ENCODE measurements around the gene PTPN11.
"Not testable (repeated sequence)": the region's sequence is repeated elsewhere in the genome, so short reads cannot be mapped to it uniquely, and the experiment has no call there.

The PTPN11 gene

DNA sequence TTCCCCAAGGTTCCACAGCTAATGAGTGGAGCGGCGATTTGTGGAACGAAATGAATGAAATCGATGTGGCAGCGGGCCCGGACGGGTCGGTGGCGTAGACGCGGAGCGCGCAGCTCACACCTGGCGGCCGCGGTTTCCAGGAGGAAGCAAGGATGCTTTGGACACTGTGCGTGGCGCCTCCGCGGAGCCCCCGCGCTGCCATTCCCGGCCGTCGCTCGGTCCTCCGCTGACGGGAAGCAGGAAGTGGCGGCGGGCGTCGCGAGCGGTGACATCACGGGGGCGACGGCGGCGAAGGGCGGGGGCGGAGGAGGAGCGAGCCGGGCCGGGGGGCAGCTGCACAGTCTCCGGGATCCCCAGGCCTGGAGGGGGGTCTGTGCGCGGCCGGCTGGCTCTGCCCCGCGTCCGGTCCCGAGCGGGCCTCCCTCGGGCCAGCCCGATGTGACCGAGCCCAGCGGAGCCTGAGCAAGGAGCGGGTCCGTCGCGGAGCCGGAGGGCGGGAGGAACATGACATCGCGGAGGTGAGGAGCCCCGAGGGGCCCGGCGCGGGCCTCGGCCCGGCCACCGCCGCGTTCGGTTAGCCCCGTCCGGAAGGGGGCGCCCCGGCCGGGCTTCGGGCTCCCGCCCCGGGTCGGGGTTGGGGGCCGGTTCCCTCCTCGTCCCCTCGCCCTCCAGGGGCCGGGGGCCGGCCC, at the start of gene PTPN11:
Gene PTPN11, plus strand, starts transcription at position 340 of the 689 bp plus-strand sequence. Its CDS starts 165 bp downstream, at position 505.
- DNase-seq, result peak; percentile 26 to 65

DNA sequence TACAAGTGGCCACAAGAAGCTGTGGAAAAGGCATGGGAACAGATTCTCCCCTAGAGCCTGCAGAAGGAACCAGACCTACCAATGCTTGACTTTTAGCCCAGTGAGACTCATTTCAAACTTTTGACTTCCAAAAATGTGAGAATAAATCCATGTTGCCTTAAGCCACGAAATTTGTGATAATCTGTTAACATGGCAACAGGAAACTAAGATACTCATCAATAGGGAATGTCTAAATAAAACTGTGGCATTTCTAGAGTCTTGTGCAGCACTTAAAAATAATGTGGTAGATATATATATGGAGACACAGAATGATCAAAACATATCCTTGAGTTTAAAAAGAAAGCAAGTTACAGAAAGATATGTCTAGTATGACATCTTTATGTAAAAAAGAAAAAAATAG, 48.5 kb upstream of the PTPN11 start:
- DNase-seq, result no peak

DNA sequence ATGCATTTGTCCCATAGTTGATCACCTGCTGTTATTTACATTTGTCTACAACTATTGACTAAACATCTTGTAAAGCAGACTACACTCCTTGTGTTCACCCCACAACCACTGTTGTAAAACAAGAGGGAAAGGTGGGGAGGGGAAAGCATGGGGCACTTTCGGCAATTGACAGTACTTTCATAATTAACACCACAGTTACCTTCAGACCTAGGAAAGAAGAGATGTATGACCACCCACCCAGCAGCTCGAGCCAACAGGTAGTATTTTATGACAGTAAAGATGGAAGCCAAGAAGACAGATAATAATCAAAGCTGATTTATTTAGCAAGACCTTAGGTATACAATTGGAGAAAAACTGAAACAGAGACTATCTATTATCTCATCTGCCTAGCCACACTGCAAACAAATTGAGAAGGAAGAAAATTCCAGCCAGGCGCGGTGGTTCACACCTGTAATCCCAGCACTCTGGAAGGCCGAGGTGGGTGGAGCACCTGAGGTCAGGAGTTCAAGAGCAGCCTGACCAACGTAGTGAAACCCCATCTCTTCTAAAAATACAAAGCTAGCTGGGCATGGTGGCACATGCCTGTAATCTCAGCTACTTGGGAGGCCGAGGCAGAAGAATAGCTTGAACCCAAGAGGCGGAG, 47.8 kb upstream of the PTPN11 start:
- DNase-seq, result no peak

DNA sequence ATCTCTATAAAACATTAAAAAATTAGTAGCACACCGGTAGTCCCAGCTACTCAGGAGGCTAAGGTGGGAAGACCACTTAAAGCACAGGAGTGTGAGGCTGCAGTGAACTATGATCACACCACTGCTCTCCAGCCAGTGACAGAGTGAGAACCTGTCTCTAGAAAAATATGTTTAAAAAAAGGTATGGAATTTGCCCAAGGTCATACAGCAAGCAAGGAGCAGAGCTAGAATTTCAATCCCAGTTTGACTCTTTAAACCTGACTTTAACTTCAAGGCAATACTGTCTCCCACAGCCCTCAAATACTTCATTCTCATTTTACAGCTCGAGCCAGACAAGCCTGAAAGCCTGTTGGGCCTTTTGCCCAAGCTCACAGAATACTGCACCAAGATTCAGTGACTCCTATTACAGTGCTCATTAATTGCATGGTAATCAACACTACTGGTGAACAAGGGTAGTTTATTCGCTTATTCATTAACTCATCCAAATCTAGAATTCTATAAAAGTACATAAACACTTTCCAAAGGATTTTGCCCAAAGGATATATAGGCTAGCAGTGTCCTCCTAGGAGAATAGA, 44.5 kb upstream of the PTPN11 start:
- DNase-seq, result no peak

DNA sequence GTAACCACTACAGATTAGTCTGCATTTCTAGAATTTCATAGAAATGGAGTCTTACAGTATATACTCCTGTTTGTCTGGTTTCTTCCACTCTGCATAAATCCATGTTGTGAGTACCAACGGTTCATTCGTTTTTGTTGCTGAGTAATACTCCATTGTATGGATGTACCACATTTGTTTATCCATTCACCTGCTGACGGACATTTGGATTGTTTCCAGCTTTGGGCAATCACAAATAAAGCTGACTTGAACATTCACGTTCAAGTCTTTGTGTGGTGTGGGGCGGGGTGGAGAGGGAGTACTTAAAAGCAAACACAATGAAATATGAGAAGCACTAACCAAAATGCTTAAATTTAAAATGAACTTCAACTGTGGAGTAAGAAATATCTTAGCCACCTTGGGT, 43.6 kb upstream of the PTPN11 start:
- no peak for DNase-seq

DNA sequence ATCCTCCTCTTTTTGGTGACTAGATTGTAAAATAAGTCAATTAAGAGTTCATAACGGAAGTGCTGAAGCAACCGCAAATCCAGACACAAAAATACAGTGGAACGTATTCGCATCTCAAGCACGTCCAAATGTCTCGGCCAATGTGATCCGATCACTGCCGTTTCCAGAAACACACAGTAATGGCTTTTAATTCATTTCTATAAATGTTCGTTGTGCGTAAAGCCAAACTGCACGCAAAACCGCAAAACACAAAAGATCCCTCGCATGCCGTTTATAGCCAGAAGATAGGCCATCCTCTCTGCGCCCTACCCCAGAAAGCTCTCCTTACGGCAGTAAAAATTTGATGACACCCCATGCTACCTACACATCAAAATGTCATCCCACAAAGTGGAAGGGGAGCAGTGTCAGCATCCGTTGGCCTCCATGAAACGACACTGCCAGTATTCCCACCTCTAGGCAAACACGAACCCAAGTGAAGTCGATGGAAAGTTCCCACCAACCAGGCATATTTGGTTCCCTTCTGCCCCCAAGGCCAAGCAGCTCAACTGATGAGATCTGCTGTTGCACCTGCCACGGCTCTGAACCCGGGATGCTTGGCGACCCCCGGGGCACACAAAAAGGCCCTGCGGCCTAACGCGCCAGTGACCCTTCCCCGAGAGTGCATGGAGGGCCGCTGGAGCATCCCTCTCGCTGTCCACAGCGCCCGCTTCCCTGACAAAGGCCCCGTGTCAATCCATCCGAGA, 37.9 kb upstream of the PTPN11 start:
- no peak for DNase-seq

DNA sequence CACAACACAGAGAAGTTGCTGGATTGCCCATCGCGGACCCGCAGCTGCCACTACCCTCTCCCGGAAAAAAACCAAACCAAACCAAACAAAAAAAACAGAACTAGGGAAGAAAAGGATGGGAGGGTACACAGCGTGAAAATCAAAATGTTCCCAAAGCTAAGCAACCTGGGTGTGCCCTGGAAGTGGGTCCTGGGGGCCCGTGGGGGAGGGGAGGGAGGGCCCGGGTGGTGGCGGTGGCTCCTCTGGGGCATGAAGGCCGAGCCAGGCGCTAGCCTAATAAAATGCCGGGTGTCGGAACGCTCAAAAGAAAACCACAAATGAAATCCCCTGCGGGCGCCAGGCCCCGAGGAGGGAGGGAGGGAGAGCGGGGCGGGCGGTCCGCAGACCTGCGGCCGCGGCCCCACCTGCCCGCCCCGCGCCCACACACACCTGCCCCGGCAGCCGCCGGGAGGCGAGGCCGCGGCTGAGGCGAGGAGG, 37.3 kb upstream of the PTPN11 start:
- DNase-seq, result peak in 1 of 2 experiments; percentile 5

DNA sequence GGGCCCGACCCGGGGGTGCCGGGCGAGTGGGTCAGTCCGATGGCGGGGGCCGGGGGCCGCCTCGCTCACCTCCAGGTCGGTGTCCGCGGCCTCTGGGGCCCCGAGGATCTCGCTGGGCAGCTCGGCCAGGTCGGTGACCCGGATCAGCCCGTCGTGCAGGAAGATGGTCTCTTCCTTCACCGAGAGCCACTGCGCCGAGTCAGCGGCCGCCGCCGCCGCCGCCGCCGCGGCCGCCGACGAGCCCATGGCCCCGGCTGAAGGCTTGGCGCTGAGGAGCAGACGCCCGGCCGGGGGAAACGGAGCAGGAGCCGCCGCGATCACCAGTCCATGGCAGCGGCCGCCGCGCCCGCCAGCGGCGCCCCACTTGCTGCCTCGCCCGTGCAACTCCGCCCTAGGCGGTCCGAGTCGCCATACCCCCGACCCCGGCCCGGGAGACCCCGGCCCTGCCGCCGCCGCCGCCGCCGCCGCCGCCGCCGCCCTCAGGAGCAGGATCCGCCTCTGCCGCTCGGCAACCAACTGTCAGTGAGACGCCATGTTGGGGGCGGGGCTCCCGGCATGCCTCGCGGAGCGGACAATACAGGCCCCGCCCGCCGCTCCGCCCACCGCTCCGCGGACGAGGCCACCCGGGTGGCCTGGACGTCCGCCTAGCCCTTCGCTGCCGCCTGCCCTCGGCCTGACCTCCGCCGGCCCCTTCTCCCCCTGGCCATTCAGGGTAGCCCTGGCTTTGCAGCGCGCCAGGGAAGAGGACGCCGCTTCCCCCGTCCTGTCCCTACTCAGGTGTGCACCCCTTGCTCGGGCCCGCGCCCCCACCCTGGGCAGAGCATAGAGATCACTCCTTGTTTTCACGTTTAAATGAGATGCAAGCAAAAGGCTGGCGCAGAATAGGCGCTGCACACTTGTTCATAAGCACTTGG, 36.6 kb upstream of the PTPN11 start, which contains the start of gene HECTD4:
Gene HECTD4, minus strand, starts transcription at position 549 of the 914 bp plus-strand sequence. Its CDS starts 303 bp downstream, at position 246.
- DNase-seq, result peak; percentile 73 to 86

DNA sequence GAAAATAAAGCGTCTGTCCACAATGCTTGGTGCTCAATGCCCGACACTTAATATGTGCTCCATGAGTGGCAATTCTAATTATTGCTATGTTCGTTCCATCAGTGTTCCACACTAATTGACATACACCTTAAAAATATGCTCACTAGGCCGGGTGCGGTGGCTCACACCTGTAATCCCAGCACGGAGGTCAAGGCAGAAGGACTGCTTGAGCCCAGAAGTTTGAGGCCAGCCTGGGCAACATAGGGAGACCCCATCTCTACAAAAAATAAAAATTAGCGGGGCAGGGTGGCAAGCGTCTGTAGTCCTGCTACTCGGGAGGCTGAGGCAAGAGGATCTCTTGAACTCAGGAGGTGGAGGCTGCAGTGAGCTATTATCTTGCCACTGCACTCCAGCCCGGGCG, 35.9 kb upstream of the PTPN11 start:
- DNase-seq, result no peak

DNA sequence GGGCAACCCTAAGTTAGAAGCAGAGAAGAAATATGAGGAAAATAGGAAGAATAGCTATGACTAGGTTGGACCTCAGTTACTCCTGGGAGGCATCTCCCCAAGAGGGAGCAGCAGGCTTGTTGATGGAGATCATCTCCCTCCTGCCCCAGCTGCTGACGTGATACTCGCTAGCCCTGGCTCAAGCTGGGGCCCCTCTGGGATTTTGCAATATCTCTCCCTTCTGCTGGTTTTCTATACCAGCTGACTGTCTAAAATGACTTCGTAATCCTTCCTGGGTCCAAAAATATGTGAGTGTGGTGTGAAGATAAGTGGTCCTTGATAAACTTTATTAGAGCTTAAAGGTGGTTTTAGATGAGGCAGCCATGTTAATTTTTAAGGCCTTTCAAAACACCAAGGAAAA, 32.0 kb upstream of the PTPN11 start:
- peak; percentile 57 to 81 for DNase-seq

DNA sequence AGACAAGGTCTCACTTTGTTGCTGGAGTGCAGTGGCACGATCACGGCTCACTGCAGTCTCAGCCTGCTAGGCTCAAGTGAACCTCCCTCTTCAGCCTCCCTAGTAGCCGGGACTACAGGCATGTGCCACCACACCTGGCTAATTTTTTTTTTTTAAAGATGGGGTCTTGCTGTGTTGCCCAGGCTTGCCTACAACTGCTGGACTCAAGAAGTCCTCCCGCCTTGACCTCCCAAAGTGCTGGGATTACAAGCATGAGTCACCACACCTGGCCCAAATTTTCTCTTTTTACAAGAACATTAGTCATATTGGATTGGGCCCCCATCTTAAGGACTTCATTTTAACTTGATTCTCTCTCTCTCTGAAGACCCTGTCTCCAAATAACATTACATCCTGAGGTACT, 29.5 kb upstream of the PTPN11 start:
- DNase-seq, result no peak

DNA sequence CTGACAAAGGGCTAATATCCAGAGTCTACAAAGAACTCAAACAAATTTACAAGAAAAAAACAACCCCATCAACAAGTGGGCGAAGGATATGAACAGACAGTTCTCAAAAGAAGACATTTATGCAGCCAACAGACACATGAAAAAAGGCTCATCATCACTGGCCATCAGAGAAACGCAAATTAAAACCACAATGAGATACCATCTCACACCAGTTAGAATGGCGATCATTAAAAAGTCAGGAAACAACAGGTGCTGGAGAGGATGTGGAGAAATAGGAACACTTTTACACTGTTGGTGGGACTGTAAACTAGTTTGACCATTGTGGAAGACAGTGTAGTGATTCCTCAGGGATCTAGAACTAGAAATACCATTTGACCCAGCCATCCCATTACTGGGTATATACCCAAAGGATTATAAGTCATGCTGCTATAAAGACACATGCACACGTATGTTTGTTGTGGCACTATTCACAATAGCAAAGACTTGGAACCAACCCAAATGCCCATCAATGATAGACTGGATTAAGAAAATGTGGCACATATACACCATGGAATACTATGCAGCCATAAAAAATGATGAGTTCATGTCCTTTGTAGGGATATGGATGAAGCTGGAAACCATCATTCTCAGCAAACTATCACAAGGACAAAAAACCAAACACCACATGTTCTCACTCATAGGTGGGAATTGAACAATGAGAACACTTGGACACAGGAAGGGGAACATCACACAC, 28.7 kb upstream of the PTPN11 start:
- not testable (repeated sequence) for DNase-seq

DNA sequence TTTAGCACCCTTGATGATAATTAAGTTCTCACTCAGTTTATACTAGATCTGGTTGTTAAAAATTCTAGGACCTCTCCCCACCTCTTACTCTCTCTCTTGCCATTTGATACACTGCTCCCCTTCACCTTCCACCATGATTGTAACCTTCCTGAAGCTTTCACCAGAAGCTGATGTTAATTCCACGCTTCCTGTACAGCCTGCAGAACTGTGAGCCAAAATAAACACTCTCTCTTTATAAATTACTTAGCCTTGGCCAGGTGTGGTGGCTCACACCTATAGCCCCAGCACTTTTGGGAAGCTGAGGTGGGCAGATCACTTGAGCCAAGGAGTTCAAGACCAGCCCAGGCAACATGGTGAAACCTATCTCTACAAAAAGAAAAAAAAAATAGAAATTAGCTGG, 25.4 kb upstream of the PTPN11 start:
- no peak for DNase-seq

DNA sequence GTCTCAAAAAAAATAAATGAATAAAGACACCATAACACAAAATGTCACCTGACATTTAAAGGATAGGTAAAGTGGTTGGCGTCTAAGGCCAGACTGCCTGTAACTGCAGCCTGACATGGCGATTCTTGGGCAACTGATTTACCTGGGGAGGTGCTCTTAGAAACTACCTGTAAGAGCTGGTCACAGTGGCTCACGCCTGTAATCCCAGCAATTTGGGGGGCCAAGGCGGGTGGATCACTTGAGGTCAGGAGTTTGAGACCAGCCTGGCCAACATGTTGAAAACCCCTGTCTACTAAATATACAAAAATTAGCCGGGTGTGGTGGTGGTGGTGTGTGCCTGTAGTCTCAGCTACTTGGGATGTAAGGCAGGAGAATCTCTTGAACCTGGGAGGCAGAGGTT, 17.7 kb upstream of the PTPN11 start:
- no peak for DNase-seq

DNA sequence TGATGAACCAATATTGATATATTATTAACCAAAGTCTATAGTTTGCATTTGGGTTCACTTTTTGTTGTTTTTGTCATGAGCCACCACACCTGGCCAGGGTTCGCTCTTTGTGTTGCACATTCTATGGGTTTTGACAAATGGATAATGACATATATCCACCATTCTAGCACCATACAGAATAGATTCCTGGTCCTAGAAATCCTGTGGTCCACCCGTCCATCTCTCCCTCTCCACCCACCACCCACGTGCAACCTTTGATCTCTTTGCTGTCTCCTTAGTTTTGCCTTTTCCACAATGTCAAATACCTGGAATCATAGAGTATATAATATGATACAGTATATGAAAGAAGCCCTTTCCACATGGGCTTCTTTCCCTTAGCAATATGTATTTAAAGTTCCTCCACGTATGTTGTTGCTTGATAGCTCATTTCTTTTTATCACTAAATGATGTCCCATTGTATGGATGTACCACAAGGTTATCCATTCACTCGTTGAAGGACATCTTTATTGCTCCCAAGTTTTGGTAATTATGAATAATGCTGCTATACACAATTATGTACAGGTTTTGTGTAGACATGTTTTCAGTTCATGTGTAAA, 16.7 kb upstream of the PTPN11 start:
- DNase-seq, result no peak

DNA sequence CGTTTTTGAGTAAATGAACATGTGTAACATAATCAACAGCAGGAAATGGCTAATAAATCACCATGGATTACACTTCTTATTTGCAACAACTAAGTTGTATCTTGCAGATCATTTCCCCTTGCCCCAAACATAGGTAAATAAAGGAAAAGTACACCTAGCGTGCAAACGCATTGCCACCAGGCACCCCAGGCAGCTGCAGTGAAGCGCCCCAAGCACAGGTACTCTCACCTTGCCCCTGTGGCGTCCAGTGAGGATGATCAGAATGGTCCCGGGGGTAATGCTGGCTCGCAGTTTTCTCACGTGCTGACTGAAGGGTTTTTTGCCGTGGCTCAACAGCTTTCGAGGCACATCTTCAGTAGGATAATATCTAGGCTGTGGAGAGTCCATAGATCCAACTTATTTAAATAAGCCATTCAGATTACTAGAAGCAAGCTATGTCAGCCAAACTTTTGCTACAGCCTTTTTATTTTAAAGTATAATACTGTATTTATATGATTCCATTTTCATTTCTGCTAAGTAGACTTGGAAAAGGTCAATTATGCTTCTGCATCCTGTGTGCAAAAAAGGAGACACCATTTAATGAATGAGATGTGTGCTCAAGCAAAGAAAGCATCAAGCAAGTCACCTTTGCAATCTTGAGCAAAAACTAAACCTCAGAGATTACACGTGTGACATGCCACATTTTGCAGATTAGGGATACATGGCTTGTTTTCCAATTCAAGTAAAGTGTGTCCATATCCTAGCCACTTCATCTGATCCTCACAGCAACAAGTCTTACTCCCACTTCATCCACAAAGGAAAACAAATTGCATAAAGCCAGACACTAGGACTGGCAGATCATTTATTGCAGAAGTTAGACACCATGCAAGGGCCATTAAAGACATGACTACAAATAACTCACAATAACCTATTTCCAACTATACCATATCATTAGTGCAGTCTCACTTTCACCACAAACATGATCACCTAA, 11.9 kb upstream of the PTPN11 start:
- DNase-seq, result no peak

DNA sequence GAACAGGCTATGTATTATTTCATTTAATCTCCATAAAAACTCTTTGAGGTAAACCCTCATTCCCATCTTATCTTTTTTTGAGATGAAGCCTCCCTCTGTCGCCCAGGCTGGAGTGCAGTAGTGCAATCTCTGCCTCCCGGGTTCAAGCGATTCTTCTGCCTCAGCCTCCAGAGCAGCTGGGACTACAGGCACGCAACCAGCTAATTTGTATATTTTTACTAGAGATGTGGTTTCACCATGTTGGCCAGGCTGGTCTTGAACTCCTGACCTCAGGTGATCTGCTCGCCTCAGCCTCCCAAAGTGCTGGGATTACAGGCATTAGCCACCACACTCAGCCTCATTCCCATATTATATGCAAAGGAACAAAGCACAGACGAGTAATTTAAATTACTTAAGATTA, 11.1 kb upstream of the PTPN11 start:
- not testable (repeated sequence) for DNase-seq

DNA sequence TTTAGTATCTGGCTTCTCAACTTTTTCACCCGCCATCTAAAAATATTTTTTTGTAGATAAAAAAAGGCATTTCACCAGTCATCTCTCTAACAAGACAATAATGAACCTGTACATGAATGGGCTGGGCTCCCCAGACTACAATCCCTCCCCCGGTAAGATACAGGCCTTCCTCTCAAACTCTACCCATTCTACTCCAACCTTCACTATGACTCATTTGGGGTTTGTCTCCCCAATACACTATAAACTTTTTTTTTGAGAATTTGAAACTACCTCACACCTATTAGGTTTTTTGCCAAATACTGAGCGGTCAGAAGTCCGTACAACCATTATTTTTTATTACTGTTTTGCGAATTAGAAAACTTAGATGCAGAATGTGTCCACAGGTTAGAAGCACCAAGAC, 10.1 kb upstream of the PTPN11 start:
- no peak for DNase-seq

DNA sequence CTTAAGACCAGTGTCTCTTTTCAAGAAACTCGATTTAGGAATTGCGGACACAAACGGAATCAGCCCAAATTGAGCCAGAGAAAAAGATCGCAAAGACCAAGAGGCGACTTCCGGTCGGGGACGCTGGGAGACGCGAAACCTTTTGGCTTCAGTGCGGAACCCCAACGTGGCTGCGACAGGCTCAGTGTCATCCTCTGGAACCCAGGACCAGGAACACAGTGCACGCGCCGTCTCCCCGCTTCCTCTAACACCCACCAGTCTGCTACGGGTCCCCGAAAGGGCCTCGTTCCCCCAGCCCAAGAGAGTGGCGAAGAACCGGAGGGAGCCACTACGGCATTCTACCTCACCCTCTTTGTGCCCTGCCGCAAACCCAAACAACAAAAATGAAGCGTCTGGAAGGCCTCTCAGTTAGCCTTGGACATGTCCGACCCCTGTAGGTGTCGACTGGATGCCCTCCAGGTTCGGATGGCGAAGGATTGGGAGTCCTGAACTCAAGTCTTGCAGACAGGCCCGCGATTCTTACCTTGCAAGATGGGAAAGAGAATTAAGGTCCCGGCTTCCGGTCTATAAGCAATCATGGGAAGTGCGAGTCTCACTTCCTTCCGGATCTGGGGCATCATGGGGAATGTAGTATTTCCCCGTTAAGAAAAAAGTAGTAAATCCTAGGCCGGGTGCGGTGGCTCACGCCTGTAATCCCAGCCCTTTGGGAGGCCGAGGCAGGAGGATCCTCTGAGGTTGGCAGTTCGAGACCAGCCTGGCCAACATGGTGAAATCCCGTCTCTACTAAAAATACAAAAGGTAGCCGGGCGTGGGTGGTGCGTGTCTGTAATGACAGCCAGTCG, 9.5 kb upstream of the PTPN11 start, which contains the start of gene RPL6:
Gene RPL6, minus strand, starts transcription at position 542 of the 842 bp plus-strand sequence. CDS start 949 bp downstream, outside the sequence.
- DNase-seq, result peak; percentile 88 to 93

Measured in NCI-H524 (cell line).